Measurements from ENCODE around the gene HMCN2. TPM values are rescaled to one million over a fixed set of nuclear protein-coding genes. Genes with fewer than 3 reads are reported as not detected.

Gene HMCN2, protein sequence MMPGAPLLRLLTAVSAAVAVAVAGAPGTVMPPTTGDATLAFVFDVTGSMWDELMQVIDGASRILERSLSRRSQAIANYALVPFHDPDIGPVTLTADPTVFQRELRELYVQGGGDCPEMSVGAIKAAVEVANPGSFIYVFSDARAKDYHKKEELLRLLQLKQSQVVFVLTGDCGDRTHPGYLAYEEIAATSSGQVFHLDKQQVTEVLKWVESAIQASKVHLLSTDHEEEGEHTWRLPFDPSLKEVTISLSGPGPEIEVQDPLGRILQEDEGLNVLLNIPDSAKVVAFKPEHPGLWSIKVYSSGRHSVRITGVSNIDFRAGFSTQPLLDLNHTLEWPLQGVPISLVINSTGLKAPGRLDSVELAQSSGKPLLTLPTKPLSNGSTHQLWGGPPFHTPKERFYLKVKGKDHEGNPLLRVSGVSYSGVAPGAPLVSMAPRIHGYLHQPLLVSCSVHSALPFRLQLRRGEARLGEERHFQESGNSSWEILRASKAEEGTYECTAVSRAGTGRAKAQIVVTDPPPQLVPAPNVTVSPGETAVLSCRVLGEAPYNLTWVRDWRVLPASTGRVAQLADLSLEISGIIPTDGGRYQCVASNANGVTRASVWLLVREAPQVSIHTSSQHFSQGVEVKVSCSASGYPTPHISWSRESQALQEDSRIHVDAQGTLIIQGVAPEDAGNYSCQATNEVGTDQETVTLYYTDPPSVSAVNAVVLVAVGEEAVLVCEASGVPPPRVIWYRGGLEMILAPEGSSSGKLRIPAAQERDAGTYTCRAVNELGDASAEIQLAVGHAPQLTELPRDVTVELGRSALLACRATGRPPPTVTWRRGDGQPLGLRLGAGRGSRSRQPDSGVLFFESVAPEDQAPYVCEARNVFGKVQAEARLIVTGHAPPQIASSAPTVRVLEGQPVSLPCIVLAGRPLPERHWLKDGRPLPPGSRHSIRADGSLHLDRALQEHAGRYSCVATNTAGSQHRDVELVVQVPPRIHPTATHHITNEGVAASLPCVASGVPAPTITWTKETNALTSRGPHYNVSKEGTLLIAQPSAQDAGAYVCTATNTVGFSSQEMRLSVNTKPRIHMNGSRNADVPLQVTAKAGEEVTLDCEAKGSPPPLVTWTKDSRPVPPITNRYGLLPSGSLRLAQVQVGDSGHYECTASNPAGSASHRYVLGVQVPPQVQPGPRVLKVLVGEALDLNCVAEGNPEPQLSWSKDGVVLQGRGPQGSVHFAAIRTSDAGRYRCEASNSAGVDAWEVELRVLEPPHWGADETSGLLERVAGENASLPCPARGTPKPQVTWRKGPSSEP (N-terminal part only)
- under 0.01 TPM in 2 replicates for total RNA-seq

DNA sequence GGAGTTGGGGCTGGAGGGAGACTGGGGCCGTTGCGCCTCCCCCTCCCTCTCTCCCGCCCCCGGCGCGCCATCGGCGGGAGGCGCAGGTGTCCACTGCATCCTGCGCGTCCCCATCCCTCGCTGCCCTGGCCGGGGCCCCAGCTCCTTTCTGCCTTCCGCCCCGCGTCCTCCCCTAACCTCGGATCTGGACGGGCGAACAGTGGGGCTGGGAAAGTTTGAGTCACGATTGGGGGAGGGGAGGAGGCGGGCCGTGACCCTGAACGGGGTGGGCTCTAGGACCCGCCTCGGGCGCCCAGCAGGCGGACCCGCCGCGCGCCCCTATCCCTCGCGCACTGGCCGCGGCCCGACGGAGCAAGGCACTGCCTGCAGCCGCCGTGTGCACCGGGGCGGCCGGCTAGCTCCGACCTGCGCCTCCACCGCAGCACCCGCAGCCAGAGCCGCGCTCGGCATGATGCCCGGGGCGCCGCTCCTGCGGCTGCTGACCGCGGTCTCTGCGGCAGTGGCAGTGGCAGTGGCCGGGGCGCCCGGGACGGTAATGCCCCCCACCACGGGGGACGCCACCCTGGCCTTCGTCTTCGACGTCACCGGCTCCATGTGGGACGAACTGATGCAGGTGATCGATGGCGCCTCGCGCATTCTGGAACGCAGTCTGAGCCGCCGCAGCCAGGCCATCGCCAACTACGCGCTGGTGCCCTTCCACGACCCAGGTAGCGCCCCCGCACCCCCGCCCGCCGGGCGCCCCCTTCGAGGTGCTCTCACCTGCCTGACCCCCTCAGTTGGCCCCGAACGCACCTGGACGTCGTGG, at the start of gene HMCN2:
Gene HMCN2, plus strand, starts transcription at position 330 of the 805 bp plus-strand sequence. Its CDS starts 119 bp downstream, at position 449.

DNA sequence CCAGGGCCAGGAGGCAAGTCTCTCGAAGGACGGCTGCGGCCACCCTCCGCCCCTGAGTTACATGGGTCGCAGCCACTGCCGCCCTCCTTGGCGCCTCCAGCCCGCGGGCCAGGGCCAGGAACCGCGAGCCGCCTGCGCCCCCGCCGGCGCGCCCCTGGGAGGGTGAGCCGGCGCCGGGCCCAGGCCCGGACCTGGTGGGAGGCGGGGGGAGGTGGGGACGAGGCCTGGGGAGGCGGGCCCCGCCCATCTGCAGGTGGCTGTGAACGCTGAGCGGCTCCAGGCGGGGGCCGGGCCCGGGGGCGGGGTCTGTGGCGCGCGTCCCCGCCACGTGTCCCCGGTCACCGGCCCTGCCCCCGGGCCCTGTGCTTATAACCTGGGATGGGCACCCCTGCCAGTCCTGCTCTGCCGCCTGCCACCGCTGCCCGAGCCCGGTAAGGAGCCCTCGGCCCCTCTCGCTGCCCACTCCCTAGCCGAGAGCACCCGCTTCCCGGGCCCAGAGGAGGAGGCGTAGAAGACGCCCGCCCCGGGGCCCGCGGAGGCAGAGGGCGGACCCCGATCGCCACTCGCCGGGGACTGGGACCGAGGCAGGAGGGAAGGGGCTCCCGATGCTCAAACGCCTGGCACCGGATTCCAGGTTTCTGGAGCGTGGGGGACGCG, 179.1 kb downstream of the HMCN2 start, which contains the start of gene ASS1:
Gene ASS1, plus strand, starts transcription at position 397 of the 657 bp plus-strand sequence. CDS start 7,268 bp downstream, outside the sequence.

Other genes starting within 250 kb of the HMCN2 start
- 38.4 and 40.3 TPM in 2 replicates for gene FNBP1, start 222.6 kb upstream of the HMCN2 start, total RNA-seq
- 31.5 and 32.0 TPM in 2 replicates for gene GPR107, start 211.9 kb upstream of the HMCN2 start, total RNA-seq
- 54.2 and 76.2 TPM in 2 replicates for gene NCS1, start 93.4 kb upstream of the HMCN2 start, total RNA-seq
- 45.8 and 186 TPM in 2 replicates for gene ASS1, start 179.2 kb downstream of the HMCN2 start, total RNA-seq

Data from uterine smooth muscle cell (primary cell).